Right lobe of liver (tissue), 6 donors: ENCODE data around the gene FCF1. TPM values are rescaled to one million over a fixed set of nuclear protein-coding genes. Genes with fewer than 3 reads are reported as not detected.

Source experiments
- ATAC-seq, 4 donors: fragments of 200-7000 bp; cut with Tn5 transposase; one replicate each; pipeline ENCODE4 v1.9.1; 2020; ENCODE audit warnings: mild to moderate bottlenecking in 4 of 4, moderate library complexity in 4 of 4
- DNase-seq, 3 donors: peaks; one replicate each; pipeline ENCODE4 v3.0.0-alpha.2; 2020
- H3K27ac ChIP-seq, 3 donors: fragments of 200-600 bp; one replicate each; pipeline ENCODE4 v1.8.0; 2022
- H3K27me3 ChIP-seq, 2 donors: fragments of 200-600 bp; one replicate each; pipeline ENCODE4 v1.8.0; 2022
- H3K36me3 ChIP-seq, 4 donors: fragments of 200-600 bp; sonication (generic) in 1 of 4; one replicate each; pipeline versions ENCODE4 v1.5.1 to v1.8.0; 2017 to 2022; ENCODE audit warnings: control low read depth in 1 of 4
- H3K4me1 ChIP-seq, 4 donors: fragments of 200-600 bp; sonication (generic) in 1 of 4; one replicate each; pipeline versions ENCODE4 v1.5.1 to v1.8.0; 2017 to 2022; ENCODE audit warnings: control low read depth in 1 of 4
- H3K4me3 ChIP-seq, 3 donors: fragments of 200-600 bp; one replicate each; pipeline ENCODE4 v1.8.0; 2022
- H3K9me3 ChIP-seq, 4 donors: fragments of 200-600 bp; sonication (generic) in 1 of 4; one replicate each; pipeline versions ENCODE4 v1.5.1 to v1.8.0; 2017 to 2022; ENCODE audit warnings: control low read depth in 1 of 4
- POLR2A ChIP-seq: fragments of 450-650 bp; IDR thresholded peaks from one replicate; pipeline ENCODE4 v1.6.1; 2017; ENCODE audit warnings: antibody characterized with exemption, mild to moderate bottlenecking
- WGBS: methylation state at CpG from one replicate; pipeline ENCODE4 v1.1.6; 2018; ENCODE audit warnings: low coverage, low lambda C conversion rate; ENCODE audit not compliant: insufficient coverage; ENCODE audit errors: missing lambda C conversion rate; 5-methylcytosine and 5-hydroxymethylcytosine counted together
- intact Hi-C, 2 donors: fragments of 100-400 bp; cut with DNase I; formaldehyde crosslinking; loops; one replicate each; pipeline versions ENCODE4 v1.11.2 to v1.14.1; 2022
- total RNA-seq, 6 experiments: library from RNA; depleted of rRNA in 2 of 6; stranded (reverse); fragments of >200 nt in 2 of 6; fragmentation: NEBNext Ultra II Directional in 3 of 6; extraction: Animal tissue kit (Norgen Biotek cat#: 25700) in 3 of 6; gene quantifications; one replicate each; pipeline versions ENCODE4 v1.1.0 to v1.2.4, GENCODE V29; 2016 to 2023
- TF ChIP-seq, protein P1 (sequence below), 4 donors: fragments of 200-600 bp in 3 of 4; fragments of 450-650 bp in 1 of 4; IDR thresholded peaks; one replicate each; pipeline versions ENCODE4 v1.5.1 to v1.8.0; 2016 to 2022; ENCODE audit warnings: antibody characterized with exemption in 4 of 4, mild to moderate bottlenecking in 2 of 4
- donor health status: DM: no; HTN: yes; CAD: no.
- donor health status: DM: no; HTN: no; CAD: no.
- donor health status: DM: no; HTN: no; CAD: no.
- donor health status: DM: no; HTN: yes; CAD: no.
- donor health status: DM: no; HTN: yes; CAD: no.

FCF1 gene
- total RNA-seq, 6 experiments from 2014 or later: 19.4 to 25.7 (median 22.5) TPM

DNA sequence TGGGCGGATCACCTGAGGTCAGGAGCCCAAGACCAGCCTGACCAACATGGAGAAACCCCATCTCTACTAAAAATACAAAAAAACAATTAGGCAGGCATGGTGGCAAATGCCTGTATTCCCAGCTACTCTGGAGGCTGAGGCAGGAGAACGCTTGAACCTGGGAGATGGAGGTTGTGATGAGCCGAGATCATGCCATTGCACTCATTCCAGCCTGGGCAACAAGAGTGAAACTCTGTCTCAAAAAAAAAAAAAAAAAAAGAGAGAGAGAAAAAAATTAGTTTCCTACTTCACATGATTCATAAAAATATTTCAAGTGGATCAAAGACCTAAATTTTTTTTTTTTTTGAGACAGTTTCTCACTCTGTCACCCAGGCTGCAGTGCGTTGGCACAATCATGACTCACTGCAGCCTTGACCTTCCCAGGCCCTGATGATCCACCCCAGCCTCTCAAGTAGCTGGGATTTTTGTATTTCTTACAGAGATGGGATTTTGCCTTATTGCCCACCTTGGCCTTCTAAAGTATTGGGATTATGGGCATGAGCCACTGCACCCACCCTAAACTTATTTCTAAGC lies 24.9 kb downstream of the FCF1 start:
- Histone ChIP-seq H3K27ac (no peak overlapping the region), H3K4me1 (no peaks in the 10 kb centered on the region), H3K9me3 (no peaks in the 10 kb centered on the region), H3K36me3 (peaks cover 2 to 42% (median 12%) of the 10 kb centered on the region in 4 donors), H3K27me3 (no peaks in the 10 kb centered on the region), H3K4me3 (no peak overlapping the region)
- ATAC-seq: no peak
- 91% methylated on average over 4 of the region's 4 CpGs for WGBS
- intact Hi-C loops: no loop called here
- TF ChIP-seq, protein P1, sequence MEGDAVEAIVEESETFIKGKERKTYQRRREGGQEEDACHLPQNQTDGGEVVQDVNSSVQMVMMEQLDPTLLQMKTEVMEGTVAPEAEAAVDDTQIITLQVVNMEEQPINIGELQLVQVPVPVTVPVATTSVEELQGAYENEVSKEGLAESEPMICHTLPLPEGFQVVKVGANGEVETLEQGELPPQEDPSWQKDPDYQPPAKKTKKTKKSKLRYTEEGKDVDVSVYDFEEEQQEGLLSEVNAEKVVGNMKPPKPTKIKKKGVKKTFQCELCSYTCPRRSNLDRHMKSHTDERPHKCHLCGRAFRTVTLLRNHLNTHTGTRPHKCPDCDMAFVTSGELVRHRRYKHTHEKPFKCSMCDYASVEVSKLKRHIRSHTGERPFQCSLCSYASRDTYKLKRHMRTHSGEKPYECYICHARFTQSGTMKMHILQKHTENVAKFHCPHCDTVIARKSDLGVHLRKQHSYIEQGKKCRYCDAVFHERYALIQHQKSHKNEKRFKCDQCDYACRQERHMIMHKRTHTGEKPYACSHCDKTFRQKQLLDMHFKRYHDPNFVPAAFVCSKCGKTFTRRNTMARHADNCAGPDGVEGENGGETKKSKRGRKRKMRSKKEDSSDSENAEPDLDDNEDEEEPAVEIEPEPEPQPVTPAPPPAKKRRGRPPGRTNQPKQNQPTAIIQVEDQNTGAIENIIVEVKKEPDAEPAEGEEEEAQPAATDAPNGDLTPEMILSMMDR (IDR thresholded peaks at IDR 0.05): no peak
- TF ChIP-seq POLR2A: no peak
- DNase-seq: no peak

DNA sequence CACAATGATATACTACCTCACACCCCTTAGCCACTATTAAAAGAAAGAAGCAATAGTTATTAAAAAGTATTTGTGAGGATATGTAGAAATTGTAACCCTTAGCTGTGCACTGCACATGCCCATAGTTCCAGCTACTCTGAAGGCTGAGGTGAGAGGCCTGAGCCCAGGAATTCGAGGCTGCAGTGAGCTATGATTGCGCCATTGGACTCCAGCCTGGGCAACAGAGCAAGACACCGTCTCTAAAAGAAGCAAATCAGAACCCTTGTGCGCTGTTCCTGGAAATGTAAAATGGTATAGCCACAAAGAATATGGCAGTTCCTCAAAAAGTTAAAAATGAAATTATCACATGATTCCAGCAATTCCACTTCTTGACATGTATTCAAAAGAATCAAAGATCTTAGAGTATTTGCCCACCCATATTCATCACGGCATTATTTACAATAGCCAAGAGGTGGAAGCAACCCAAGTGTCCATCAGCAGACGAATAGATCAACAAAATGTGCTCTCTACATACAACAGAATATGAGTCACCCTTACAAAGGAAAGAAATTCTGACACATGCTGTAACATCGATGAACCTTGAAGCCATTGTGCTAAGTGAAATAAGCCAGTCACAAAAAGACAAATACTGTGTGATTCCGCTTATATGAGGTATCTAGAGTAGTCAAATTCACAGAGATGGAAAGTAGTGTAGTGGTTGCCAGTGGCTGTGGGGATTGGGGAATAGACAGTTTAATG lies 26.5 kb downstream of the FCF1 start:
- H3K27ac ChIP-seq: no peak overlapping the region
- TF ChIP-seq POLR2A: no peak
- TF ChIP-seq, protein P1 (IDR thresholded peaks at IDR 0.05): no peak
- intact Hi-C loops: no loop called here
- H3K4me1 ChIP-seq: no peaks in the 10 kb centered on the region
- no peak for ATAC-seq
- H3K4me3 ChIP-seq: no peak overlapping the region
- no peaks in the 10 kb centered on the region for H3K9me3 ChIP-seq
- no peaks in the 10 kb centered on the region for H3K27me3 ChIP-seq
- peaks cover 2 to 26% (median 7%) of the 10 kb centered on the region in 4 donors for H3K36me3 ChIP-seq
- no peak for DNase-seq
- 89% methylated on average over 7 of the region's 8 CpGs for WGBS

- 84% methylated on average over 2 of the region's 2 CpGs for WGBS
- Histone ChIP-seq H3K9me3 (no peaks in the 10 kb centered on the region), H3K4me1 (no peaks in the 10 kb centered on the region), H3K27me3 (no peaks in the 10 kb centered on the region), H3K36me3 (no peaks in the 10 kb centered on the region), H3K27ac (no peak overlapping the region), H3K4me3 (no peak overlapping the region)
- ATAC-seq (no peak), DNase-seq (no peak)
- TF ChIP-seq, protein P1 (IDR thresholded peaks at IDR 0.05): no peak
- no peak for TF ChIP-seq POLR2A
- intact Hi-C loops: no loop called here
Measured at GRCh38 chr14:74747237-74747636, 34.3 kb downstream of the FCF1 start.

DNA sequence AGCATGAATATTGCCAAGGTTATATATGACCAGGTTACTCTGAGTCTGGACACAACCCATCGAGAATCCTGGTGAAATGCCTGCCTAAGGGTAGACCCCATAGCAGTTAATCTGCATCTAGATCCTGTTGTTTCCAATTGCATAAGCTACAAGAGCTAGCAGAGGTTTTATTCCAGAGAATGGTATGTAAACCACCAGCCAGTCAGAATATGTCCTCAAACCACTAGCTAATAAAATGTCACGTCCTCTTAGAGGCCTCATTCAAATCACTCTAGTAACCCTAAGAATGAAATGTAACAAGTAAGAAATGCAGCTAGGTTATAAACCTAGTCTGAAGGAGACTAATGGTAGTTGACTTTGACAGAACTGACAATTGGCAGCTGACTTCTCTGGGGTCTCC lies 41.2 kb downstream of the FCF1 start:
- no peaks in the 10 kb centered on the region for H3K27me3 ChIP-seq
- H3K4me3 ChIP-seq: no peak overlapping the region
- ATAC-seq (no peak), DNase-seq (no peak)
- no peaks in the 10 kb centered on the region for H3K4me1 ChIP-seq
- no peaks in the 10 kb centered on the region for H3K9me3 ChIP-seq
- TF ChIP-seq, protein P1 (IDR thresholded peaks at IDR 0.05): no peak
- TF ChIP-seq POLR2A: no peak
- intact Hi-C loops: no loop called here
- H3K36me3 ChIP-seq: no peaks in the 10 kb centered on the region
- 56% methylated on average over 2 of the region's 2 CpGs for WGBS
- H3K27ac ChIP-seq: no peak overlapping the region
